Measurements from ENCODE around the gene KCNIP4.

GRCh38 chr4:21117541-21118180, 830.9 kb downstream of the KCNIP4 start:
- TF ChIP-seq CTCF (IDR thresholded peaks at IDR 0.05) (no peak), POLR2A (IDR thresholded peaks at IDR 0.05) (no peak)
